GM10266 (cell line): ENCODE measurements around the gene ABCA13.

Source experiments
- DNase-seq: peaks from one replicate; pipeline ENCODE4 v3.0.0; 2012; ENCODE audit errors: extremely low spot score
- CTCF ChIP-seq: IDR thresholded peaks from 2 replicates; pipeline ENCODE4 v1.5.1; 2012; ENCODE audit warnings: mild to moderate bottlenecking, low read depth; ENCODE audit not compliant: control insufficient read depth, insufficient read depth; ENCODE audit errors: missing control alignments

The ABCA13 gene

GRCh38 chr7:48280100-48280499 is 108.8 kb downstream of the ABCA13 start:
- no peak for DNase-seq
- TF ChIP-seq CTCF = no peak

GRCh38 chr7:48285373-48285772 is 114.1 kb downstream of the ABCA13 start:
- no peak for DNase-seq
- no peak for TF ChIP-seq CTCF

GRCh38 chr7:48286836-48287235 is 115.6 kb downstream of the ABCA13 start:
- DNase-seq = no peak
- TF ChIP-seq CTCF = no peak

GRCh38 chr7:48289656-48290055 is 118.4 kb downstream of the ABCA13 start:
- no peak for DNase-seq
- TF ChIP-seq CTCF = no peak

GRCh38 chr7:48292949-48293348 is 121.7 kb downstream of the ABCA13 start:
- TF ChIP-seq CTCF = no peak
- no peak for DNase-seq

- no peak for DNase-seq
- TF ChIP-seq CTCF = no peak
Observed at GRCh38 chr7:48295296-48295971, 124.2 kb downstream of the ABCA13 start.

- no peak for TF ChIP-seq CTCF
- DNase-seq = no peak
Observed at GRCh38 chr7:48296966-48297365, 125.7 kb downstream of the ABCA13 start.
